Karpas-422 (cell line): ENCODE measurements around the gene ZSCAN1. TPM values are rescaled to one million over a fixed set of nuclear protein-coding genes. Genes with fewer than 3 reads are reported as not detected.

ENCODE experiments used
- DNase-seq: peaks from one replicate; pipeline ENCODE4 v3.0.0-alpha.2; 2015
- H2AFZ ChIP-seq: fragments of 200-600 bp; sonication (generic); 2 replicates; pipeline ENCODE4 v1.6.1; 2014; ENCODE audit warnings: antibody characterized with exemption, low read length, mixed read lengths
- H3K27ac ChIP-seq: fragments of 200-600 bp; sonication (generic); 2 replicates; pipeline ENCODE4 v1.5.1; 2014; ENCODE audit warnings: mild to moderate bottlenecking, low read length, moderate library complexity
- H3K27me3 ChIP-seq: fragments of 200-600 bp; sonication (generic); 2 replicates; pipeline ENCODE4 v1.6.1; 2014; ENCODE audit warnings: low read length, mixed read lengths
- H3K36me3 ChIP-seq: fragments of 200-600 bp; sonication (generic); 2 replicates; pipeline ENCODE4 v1.6.1; 2014; ENCODE audit warnings: low read length, mixed read lengths; ENCODE audit not compliant: insufficient read depth
- H3K4me1 ChIP-seq: fragments of 200-600 bp; sonication (generic); 2 replicates; pipeline ENCODE4 v1.6.1; 2014; ENCODE audit warnings: mild to moderate bottlenecking, low read length, mixed read lengths
- H3K4me2 ChIP-seq: fragments of 200-600 bp; sonication (generic); 2 replicates; pipeline ENCODE4 v1.6.1; 2014; ENCODE audit warnings: low read length, low read depth, mild to moderate bottlenecking; ENCODE audit not compliant: poor library complexity, severe bottlenecking
- H3K4me3 ChIP-seq: fragments of 200-600 bp; sonication (generic); 2 replicates; pipeline ENCODE4 v1.5.1; 2014; ENCODE audit warnings: mild to moderate bottlenecking, antibody characterized with exemption, low read length, mixed read lengths
- H3K79me2 ChIP-seq: fragments of 200-600 bp; sonication (generic); 2 replicates; pipeline ENCODE4 v1.6.1; 2014; ENCODE audit warnings: mild to moderate bottlenecking, low read length, mixed read lengths
- H3K9ac ChIP-seq: fragments of 200-600 bp; sonication (generic); 2 replicates; pipeline ENCODE4 v1.6.0; 2014; ENCODE audit warnings: low read length
- H3K9me2 ChIP-seq: fragments of 200-600 bp; sonication (generic), shearing (Covaris generic); replicated peaks from 2 replicates; pipeline ENCODE4 v1.6.0; 2014; ENCODE audit warnings: mild to moderate bottlenecking, low read length, moderate library complexity; ENCODE audit not compliant: insufficient read depth
- H3K9me3 ChIP-seq: fragments of 300-700, 200-600 bp; sonication (generic); 2 replicates; pipeline ENCODE4 v1.6.1; 2014; ENCODE audit warnings: low read length, mixed read lengths
- H4K20me1 ChIP-seq: fragments of 200-600 bp; sonication (generic); 2 replicates; pipeline ENCODE4 v1.6.1; 2014; ENCODE audit warnings: mild to moderate bottlenecking, antibody characterized with exemption, low read length, low read depth; ENCODE audit not compliant: insufficient read depth
- total RNA-seq: library from RNA; depleted of rRNA; stranded (reverse); fragments of >200 nt; shearing (Covaris generic); gene quantifications from 2 replicates; pipeline ENCODE4 v1.2.3, GENCODE V29; 2014; ENCODE audit warnings: low replicate concordance

ZSCAN1 gene
- total RNA-seq, 1 experiment from 2014 or later, result not detected

DNA sequence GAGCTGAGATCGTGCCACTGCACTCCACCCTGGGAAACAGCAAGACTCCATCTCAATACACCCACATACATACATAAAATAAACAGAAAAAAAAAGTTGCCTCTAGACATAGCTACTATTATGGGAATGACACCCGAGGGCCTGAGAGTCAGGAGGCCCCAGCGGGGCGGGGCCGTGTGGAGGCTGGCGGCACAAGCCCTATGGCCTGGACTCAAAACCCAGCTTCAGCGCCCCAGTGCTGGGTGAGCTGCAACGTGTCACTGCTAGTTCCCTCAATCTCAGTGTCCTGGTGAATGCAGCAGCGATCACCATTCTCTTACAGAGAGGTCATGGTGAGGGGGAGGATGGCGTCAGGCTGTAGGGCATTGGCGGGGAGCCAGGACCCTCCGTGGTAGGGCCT, 9.2 kb upstream of the ZSCAN1 start:
- Histone ChIP-seq H3K4me1 (no peaks in the 10 kb centered on the region), H3K79me2 (no peaks in the 10 kb centered on the region), H4K20me1 (no peaks in the 10 kb centered on the region), H3K4me2 (no peak overlapping the region), H3K9me2 (no peaks in the 10 kb centered on the region), H2AFZ (no peak overlapping the region), H3K27me3 (no peaks in the 10 kb centered on the region), H3K9me3 (peaks cover 35% of the 10 kb centered on the region), H3K36me3 (no peaks in the 10 kb centered on the region), H3K4me3 (no peak overlapping the region), H3K9ac (no peak overlapping the region), H3K27ac (no peak overlapping the region)
- DNase-seq, result no peak

DNA sequence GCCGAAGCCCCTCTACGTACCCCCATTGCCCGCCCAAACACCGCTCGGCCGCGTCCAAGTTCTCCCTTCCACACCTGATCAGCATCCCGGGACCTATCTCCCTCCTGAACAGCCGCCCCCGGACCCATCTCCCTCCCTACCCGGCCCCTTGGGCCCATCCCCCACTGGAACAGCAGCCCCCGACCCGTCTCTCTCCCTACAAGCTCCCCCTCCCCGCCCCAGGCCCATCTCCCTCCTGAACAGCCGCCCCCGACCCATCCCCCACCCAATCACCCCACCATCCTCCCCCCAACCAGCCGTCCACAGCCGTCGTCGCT, 610 bp downstream of the ZSCAN1 start:
- Histone ChIP-seq H3K4me3 (no peak overlapping the region), H3K9ac (no peak overlapping the region), H3K27ac (no peak overlapping the region), H3K27me3 (no peaks in the 10 kb centered on the region), H2AFZ (no peak overlapping the region), H4K20me1 (no peaks in the 10 kb centered on the region), H3K4me1 (no peaks in the 10 kb centered on the region), H3K9me3 (peaks cover 21% of the 10 kb centered on the region), H3K36me3 (no peaks in the 10 kb centered on the region), H3K9me2 (no peaks in the 10 kb centered on the region), H3K4me2 (no peak overlapping the region), H3K79me2 (no peaks in the 10 kb centered on the region)
- DNase-seq, result no peak

DNA sequence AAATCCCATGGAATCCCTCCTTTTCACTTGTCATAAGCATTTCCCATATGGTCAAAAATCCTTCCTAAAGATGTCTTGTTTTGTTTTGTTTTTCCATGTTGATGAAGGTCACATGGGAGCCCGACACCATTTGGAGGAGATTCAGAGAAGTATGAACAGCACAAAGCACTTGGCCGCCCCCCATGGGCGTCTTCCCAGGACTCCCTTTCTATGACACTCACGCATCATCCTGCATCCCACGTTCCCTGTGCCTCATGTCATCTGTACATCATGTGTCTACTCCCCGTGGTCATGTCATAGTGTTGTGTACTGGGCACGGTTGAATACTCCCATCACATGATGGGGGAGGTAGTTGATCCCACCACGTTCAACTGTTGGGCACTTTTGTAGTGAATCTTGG, 2.0 kb downstream of the ZSCAN1 start:
- Histone ChIP-seq H3K36me3 (no peaks in the 10 kb centered on the region), H3K9me3 (peaks cover 28% of the 10 kb centered on the region), H3K9ac (no peak overlapping the region), H3K9me2 (no peaks in the 10 kb centered on the region), H3K4me2 (no peak overlapping the region), H3K4me1 (no peaks in the 10 kb centered on the region), H2AFZ (no peak overlapping the region), H3K4me3 (no peak overlapping the region), H3K79me2 (no peaks in the 10 kb centered on the region), H3K27ac (no peak overlapping the region), H3K27me3 (no peaks in the 10 kb centered on the region), H4K20me1 (no peaks in the 10 kb centered on the region)
- no peak for DNase-seq

DNA sequence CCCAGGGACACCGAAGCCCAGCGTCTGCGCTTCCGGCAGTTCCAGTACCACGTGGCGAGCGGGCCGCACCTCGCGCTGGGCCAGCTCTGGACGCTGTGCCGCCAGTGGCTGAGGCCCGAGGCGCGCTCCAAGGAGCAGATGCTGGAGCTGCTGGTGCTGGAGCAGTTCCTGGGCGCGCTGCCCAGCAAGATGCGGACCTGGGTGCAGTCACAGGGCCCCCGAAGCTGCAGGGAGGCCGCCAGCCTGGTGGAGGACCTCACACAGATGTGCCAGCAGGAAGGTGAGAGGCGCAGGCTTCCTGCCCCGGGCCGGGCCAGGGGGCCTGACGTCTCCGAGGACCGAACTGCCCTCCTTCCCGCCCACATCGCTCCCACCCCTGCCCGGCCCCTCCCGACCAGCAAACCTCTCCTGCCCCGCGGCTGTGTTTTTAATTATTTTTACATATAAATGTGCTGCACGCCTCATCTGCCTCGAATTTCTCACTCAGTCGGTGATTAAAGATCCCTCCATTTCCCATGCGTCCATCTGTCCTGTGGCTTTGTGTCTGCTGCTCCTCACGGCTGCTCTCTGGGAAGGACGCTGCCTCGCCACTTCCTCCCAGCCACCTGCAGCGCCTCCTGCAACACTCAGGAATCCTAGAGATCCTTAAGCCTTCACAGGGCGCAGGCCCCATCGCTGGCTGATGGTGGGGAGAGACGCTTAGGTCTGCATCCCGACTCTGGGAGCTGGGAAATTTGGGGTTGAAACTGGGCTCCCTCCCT, 4.3 kb downstream of the ZSCAN1 start:
- Histone ChIP-seq H2AFZ (no peak overlapping the region), H3K9me2 (no peaks in the 10 kb centered on the region), H3K27me3 (no peaks in the 10 kb centered on the region), H3K4me2 (no peak overlapping the region), H3K4me1 (no peaks in the 10 kb centered on the region), H3K4me3 (no peak overlapping the region), H4K20me1 (no peaks in the 10 kb centered on the region), H3K79me2 (no peaks in the 10 kb centered on the region), H3K36me3 (no peaks in the 10 kb centered on the region), H3K9ac (no peak overlapping the region), H3K9me3 (peaks cover 41% of the 10 kb centered on the region), H3K27ac (no peak overlapping the region)
- DNase-seq, result no peak

DNA sequence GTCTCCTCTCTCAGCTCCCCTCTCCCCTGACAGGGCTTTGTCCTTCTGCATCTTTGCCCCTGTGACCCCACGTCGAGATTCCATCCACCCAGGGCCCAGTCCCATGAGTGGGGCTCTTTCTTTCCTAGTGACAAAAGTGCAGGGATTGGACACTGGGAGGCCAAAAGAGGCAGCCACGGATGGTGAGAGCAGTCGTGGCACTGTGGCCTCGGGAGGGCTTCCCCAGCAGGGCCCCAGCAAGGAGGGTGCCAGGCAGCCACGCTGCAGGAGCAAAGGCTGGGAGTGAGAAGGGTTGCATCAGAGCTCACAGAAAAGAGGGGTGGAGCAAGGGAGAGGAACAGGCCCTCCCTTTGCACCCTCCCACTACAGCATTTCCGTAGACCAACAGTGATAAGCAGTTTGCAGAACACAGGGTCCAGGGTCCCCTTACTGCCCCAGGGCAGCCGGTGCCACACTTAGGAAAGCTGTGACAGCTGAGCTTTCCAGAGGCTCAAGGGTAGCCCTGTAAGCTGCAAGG, 4.9 kb downstream of the ZSCAN1 start:
- no peaks in the 10 kb centered on the region for H3K36me3 ChIP-seq
- no peaks in the 10 kb centered on the region for H3K27me3 ChIP-seq
- no peak overlapping the region for H2AFZ ChIP-seq
- H3K27ac ChIP-seq, result no peak overlapping the region
- DNase-seq, result no peak
- H3K9ac ChIP-seq, result no peak overlapping the region
- no peaks in the 10 kb centered on the region for H3K9me2 ChIP-seq
- no peaks in the 10 kb centered on the region for H3K4me1 ChIP-seq
- no peak overlapping the region for H3K4me2 ChIP-seq
- peaks cover 46% of the 10 kb centered on the region for H3K9me3 ChIP-seq
- H3K79me2 ChIP-seq, result no peaks in the 10 kb centered on the region
- H3K4me3 ChIP-seq, result no peak overlapping the region
- no peaks in the 10 kb centered on the region for H4K20me1 ChIP-seq

DNA sequence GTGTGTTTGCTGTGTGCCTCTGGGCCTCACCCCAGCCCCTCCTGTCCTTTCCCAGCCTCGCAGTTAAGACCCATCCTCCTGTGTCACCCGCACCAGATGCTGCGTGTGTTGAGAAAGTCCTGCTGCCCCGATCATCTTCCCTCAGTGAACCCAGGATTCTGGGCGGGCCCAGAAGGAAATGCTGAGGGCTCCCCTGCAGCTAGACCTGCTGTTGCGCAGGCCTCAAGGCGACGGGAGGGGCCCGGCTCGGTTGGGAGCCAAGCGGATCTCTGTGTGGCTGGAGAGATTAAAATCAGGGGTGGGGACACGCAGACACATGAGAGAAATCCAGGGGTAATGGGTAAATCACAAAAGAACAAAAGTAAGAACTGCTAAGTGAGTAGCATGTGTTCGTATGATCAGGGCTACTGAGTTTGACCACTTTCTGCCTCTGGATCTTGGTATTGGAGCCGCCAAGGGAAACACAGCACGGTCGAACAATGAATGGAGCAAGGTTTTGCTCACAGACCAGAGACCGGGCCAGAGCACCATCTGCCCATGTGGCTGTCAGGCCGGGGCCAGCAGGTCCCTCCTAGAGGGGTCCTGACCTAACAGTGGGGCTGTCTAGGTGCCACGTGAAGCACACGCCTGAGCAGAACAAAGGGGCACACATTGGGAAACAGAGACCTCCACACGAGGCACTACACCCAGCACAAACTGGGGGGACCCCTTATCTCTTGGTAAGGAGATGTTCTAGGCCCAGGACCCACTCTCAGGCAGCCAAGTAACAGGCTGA, 7.1 kb downstream of the ZSCAN1 start:
- Histone ChIP-seq H3K79me2 (no peaks in the 10 kb centered on the region), H3K9ac (no peak overlapping the region), H3K9me3 (peaks cover 46% of the 10 kb centered on the region), H4K20me1 (no peaks in the 10 kb centered on the region), H2AFZ (no peak overlapping the region), H3K4me2 (no peak overlapping the region), H3K27ac (no peak overlapping the region), H3K4me3 (no peak overlapping the region), H3K36me3 (no peaks in the 10 kb centered on the region), H3K4me1 (no peaks in the 10 kb centered on the region), H3K27me3 (no peaks in the 10 kb centered on the region), H3K9me2 (no peaks in the 10 kb centered on the region)
- DNase-seq, result no peak

DNA sequence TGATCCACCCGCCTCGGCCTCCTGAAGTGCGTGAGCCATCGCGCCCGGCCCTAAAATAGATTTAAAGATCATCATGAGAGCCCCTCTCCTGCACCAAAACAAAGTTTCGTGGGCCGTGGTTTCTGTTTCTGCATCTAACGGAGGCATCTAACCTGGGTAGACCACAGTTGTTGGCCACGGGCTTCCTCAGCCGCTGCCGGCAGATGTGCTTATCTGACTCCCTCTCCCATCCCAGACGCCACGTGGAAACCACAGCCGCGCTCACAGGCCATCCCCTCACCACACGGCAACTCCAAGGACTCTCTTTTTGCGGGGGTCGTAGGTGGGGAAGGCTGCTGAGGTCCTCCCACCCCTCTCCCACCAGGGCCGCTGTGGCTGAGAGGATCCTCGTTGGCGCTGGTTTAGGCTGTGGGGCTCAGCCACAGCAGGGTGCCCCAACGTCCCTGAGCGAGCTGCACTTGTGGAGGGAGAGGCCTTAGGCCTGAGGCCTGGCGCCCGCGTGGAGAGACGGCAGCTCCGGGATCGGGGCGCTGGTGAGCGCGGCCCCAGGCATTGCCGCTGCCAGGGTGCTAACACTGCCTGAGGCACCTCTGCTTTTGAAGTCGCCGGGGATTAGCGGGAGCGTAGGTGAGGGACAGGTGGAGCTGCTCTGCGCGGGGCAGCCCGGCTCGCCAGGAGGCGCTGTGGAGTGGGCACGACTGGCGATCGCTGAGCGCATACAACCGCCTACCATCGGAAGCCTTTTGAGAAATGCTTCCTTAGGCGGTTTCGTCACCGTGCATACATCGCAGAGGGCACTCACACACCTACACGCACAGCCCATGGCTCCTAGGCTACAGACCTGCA, 8.9 kb downstream of the ZSCAN1 start:
- H2AFZ ChIP-seq, result no peak overlapping the region
- no peaks in the 10 kb centered on the region for H3K9me2 ChIP-seq
- no peak overlapping the region for H3K4me2 ChIP-seq
- DNase-seq, result no peak
- no peak overlapping the region for H3K9ac ChIP-seq
- no peaks in the 10 kb centered on the region for H3K36me3 ChIP-seq
- no peak overlapping the region for H3K27ac ChIP-seq
- peaks cover 47% of the 10 kb centered on the region for H3K9me3 ChIP-seq
- H3K4me1 ChIP-seq, result no peaks in the 10 kb centered on the region
- no peaks in the 10 kb centered on the region for H4K20me1 ChIP-seq
- H3K27me3 ChIP-seq, result no peaks in the 10 kb centered on the region
- H3K79me2 ChIP-seq, result no peaks in the 10 kb centered on the region
- H3K4me3 ChIP-seq, result no peak overlapping the region

DNA sequence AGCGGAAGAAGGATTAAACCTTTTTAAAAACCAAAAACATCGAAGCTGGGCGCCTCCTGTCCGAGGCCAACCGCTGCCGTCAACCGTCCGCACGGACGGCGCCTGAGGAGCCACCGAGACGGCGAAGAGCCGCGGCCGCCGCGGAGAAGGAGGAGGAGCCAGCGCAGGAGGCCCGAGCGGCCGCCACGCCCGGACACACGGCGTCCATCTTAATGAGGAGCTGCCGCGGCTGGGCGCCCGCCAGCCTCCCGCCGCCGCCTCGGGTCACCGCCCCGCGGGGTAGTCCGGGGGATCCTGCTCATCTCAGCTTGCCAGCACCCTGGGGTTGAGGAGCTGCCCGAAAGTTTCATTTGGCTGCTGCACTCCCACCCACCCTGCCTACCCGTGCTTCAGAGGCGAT, 10.6 kb downstream of the ZSCAN1 start:
- Histone ChIP-seq H3K4me3 (no peak overlapping the region), H4K20me1 (no peaks in the 10 kb centered on the region), H3K27me3 (no peaks in the 10 kb centered on the region; the same call in 1 of the 2 replicates), H3K36me3 (no peaks in the 10 kb centered on the region), H3K9me3 (peaks cover 42% of the 10 kb centered on the region), H3K27ac (no peak overlapping the region), H2AFZ (no peak overlapping the region), H3K9me2 (no peaks in the 10 kb centered on the region), H3K9ac (no peak overlapping the region), H3K79me2 (no peaks in the 10 kb centered on the region), H3K4me2 (no peak overlapping the region), H3K4me1 (no peaks in the 10 kb centered on the region)
- no peak for DNase-seq
